Spinal cord (tissue), 10 donors: ENCODE data around the gene SHF. TPM values are rescaled to one million over a fixed set of nuclear protein-coding genes. Genes with fewer than 3 reads are reported as not detected.

Experiments used
- DNase-seq, 6 donors: peaks; one replicate each; pipeline versions ENCODE4 v3.0.0 to v3.0.0-alpha.2; 2013 to 2015; ENCODE audit warnings: low spot score in 6 of 6, low read depth in 4 of 6
- H3K27ac ChIP-seq: one replicate; pipeline ENCODE4 v1.5.1; 2013; ENCODE audit warnings: low read depth, low read length, control low read depth
- H3K27me3 ChIP-seq: one replicate; pipeline ENCODE4 v1.6.1; 2013; ENCODE audit warnings: low read length; ENCODE audit not compliant: control insufficient read depth, insufficient read depth
- H3K36me3 ChIP-seq: one replicate; pipeline ENCODE4 v1.6.1; 2013; ENCODE audit warnings: low read length; ENCODE audit not compliant: control insufficient read depth, insufficient read depth
- H3K4me1 ChIP-seq: one replicate; pipeline ENCODE4 v1.6.1; 2013; ENCODE audit warnings: low read length; ENCODE audit not compliant: control insufficient read depth, insufficient read depth
- H3K4me3 ChIP-seq: one replicate; pipeline ENCODE4 v1.5.1; 2013; ENCODE audit warnings: low read depth, low read length, control low read depth
- H3K9me3 ChIP-seq: one replicate; pipeline ENCODE4 v1.6.1; 2013; ENCODE audit warnings: low read length; ENCODE audit not compliant: control insufficient read depth, insufficient read depth
- WGBS: methylation state at CpG from one replicate; pipeline ENCODE4 v1.1.5; 2013; ENCODE audit warnings: missing lambda C conversion rate; ENCODE audit not compliant: insufficient coverage; 5-methylcytosine and 5-hydroxymethylcytosine counted together
- polyA plus RNA-seq, 2 donors: library from polyadenylated mRNA; unstranded; fragments of 120-200 nt; gene quantifications; one replicate each; pipeline ENCODE4 v1.2.1, GENCODE V29; 2013; ENCODE audit not compliant: insufficient read length in 2 of 2
- total RNA-seq, 2 donors: library from RNA; depleted of rRNA in 1 of 2; stranded (reverse); fragments of 120-200 nt in 1 of 2; fragments of >200 nt in 1 of 2; gene quantifications; one replicate each; pipeline versions ENCODE4 v1.2.3 to v1.2.4, GENCODE V29; 2013 to 2014
- donor health status: healthy.

The SHF gene
- total and polyA plus RNA-seq, 4 donors = 15.2 to 73.3 (median 44.6) TPM

DNA sequence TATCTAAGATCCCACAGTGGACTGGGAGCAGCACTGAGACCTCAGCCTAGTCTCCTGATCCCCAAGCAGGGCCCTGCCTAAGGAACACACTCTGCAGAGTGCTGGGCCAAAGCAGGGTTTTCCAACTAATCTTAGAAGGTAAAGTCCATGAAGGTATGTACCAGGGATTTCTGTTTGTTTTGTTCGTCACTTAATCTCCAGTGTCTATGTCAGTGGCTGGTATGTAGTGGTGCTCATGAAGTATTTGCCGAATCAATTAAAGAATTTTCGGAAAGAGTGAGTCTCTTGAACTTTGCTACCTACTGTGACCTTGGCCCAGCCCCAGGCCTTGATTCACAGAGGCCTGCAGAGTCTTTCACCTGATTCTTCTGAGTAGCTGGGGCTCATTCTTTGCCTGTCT is 56.3 kb downstream of the SHF start:
- peaks cover 75% of the 10 kb centered on the region for H3K27me3 ChIP-seq
- no peaks in the 10 kb centered on the region for H3K9me3 ChIP-seq
- H3K36me3 ChIP-seq = no peaks in the 10 kb centered on the region
- 90% methylated on average over 3 of the region's 3 CpGs for WGBS
- peaks cover 27% of the 10 kb centered on the region for H3K4me1 ChIP-seq
- no peak overlapping the region for H3K27ac ChIP-seq
- no peak overlapping the region for H3K4me3 ChIP-seq
- no peak for DNase-seq

- no peaks in the 10 kb centered on the region for H3K36me3 ChIP-seq
- WGBS = 83% methylated on average over 2 of the region's 7 CpGs
- H3K9me3 ChIP-seq = no peaks in the 10 kb centered on the region
- H3K27ac ChIP-seq = no peak overlapping the region
- no peak overlapping the region for H3K4me3 ChIP-seq
- peaks cover 20% of the 10 kb centered on the region for H3K4me1 ChIP-seq
- peaks cover 75% of the 10 kb centered on the region for H3K27me3 ChIP-seq
- no peak for DNase-seq
Measured at GRCh38 chr15:45130291-45131000, 57.3 kb downstream of the SHF start.

DNA sequence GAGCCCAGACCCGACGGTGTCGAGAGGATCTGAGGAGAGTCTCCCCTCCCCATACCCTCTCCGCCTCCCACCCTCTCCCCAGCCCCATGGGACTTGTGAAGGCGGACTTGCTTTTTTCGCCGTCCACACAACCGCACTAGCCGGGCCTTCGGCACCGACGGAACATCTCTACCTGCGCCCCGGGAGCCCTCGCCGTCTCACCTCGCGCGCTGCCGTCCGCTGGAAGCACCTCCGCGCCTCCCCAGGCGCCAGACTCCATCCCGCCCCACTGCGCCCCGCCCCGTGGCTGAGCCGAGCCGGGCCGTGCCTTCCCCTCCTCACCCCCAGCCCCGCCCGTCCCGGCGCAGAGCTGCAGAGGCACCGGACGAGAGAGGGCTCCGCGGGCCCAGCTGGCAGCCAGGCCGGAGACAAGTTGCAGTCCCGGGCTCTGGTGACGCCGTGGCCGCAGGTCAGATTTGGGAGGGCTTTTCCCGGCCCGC is 58.1 kb downstream of the SHF start, which contains the start of the genes DUOX1 and DUOXA1:
TSS of gene DUOX1 (plus strand) at position 344 of the 479 bp plus-strand sequence. CDS start 1,973 bp downstream, outside the sequence.
TSS of gene DUOXA1 (minus strand) at position 229 of the 479 bp plus-strand sequence. CDS start 6,865 bp downstream, outside the sequence.
- H3K27me3 ChIP-seq = peaks cover 75% of the 10 kb centered on the region
- H3K27ac ChIP-seq = no peak within 1 kb of the TSS
- H3K4me3 ChIP-seq = no peak within 1 kb of the TSS
- WGBS = under 1% methylated on average over 46 of the region's 46 CpGs
- no peak for DNase-seq
- no peaks in the 10 kb centered on the region for H3K9me3 ChIP-seq
- H3K36me3 ChIP-seq = no peaks in the 10 kb centered on the region
- peaks cover 13% of the 10 kb centered on the region for H3K4me1 ChIP-seq

DNA sequence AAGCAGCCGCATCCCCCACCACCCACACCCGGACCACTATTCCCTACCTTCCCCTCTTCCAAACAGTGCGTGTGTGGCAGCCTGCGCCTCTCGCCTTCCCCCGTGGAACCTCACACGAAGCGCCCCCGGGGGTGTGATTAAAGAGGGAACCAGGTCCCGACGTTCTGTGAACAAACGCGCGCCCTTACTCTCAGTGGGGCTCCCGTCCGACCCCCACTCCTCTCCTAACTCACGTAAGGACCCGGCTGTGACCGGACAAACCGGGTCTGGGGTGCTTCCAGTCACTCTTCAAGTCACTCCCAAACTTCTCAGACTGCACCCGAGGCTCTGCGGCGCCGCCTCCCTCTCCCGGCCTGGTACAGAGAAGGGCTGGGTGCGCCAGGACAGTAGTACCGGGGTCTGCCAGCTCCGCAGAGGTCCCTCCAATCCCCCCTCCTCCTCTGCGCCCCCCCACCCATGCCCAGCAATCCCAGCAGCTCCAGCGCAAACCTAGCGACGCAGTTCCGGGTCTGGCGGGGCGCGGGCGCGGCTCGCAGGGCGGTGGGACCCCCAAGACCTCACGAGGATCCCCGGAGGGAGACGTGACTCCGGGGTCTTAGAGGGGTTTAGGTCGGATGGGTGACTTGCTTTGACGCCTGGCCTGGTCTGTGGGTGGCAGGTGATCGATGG is 58.7 kb downstream of the SHF start:
- under 1% methylated on average over 25 of the region's 47 CpGs for WGBS
- Histone ChIP-seq H3K4me3 (no peak overlapping the region), H3K36me3 (no peaks in the 10 kb centered on the region), H3K9me3 (no peaks in the 10 kb centered on the region), H3K27ac (no peak overlapping the region), H3K4me1 (peaks cover 13% of the 10 kb centered on the region), H3K27me3 (peaks cover 71% of the 10 kb centered on the region)
- DNase-seq = no peak

GRCh38 chr15:45126535-45127158 is 61.1 kb downstream of the SHF start:
- no peak overlapping the region for H3K27ac ChIP-seq
- peaks cover 63% of the 10 kb centered on the region for H3K27me3 ChIP-seq
- WGBS = no CpG with 5 or more reads among the region's 2 CpGs
- no peak for DNase-seq
- H3K4me1 ChIP-seq = peaks cover 13% of the 10 kb centered on the region
- H3K36me3 ChIP-seq = no peaks in the 10 kb centered on the region
- no peak overlapping the region for H3K4me3 ChIP-seq
- H3K9me3 ChIP-seq = no peaks in the 10 kb centered on the region

GRCh38 chr15:45123397-45123796 is 64.4 kb downstream of the SHF start:
- H3K4me1 ChIP-seq = no peaks in the 10 kb centered on the region
- H3K27me3 ChIP-seq = peaks cover 32% of the 10 kb centered on the region
- no peaks in the 10 kb centered on the region for H3K9me3 ChIP-seq
- no peak overlapping the region for H3K4me3 ChIP-seq
- no peaks in the 10 kb centered on the region for H3K36me3 ChIP-seq
- no peak for DNase-seq
- no peak overlapping the region for H3K27ac ChIP-seq

- Histone ChIP-seq H3K27me3 (peaks cover 27% of the 10 kb centered on the region), H3K4me1 (peaks cover 3% of the 10 kb centered on the region), H3K9me3 (no peaks in the 10 kb centered on the region), H3K36me3 (no peaks in the 10 kb centered on the region), H3K4me3 (no peak overlapping the region), H3K27ac (no peak overlapping the region)
- 78% methylated on average over 5 of the region's 7 CpGs for WGBS
- DNase-seq = no peak
Measured at GRCh38 chr15:45122719-45123118, 65.0 kb downstream of the SHF start.

DNA sequence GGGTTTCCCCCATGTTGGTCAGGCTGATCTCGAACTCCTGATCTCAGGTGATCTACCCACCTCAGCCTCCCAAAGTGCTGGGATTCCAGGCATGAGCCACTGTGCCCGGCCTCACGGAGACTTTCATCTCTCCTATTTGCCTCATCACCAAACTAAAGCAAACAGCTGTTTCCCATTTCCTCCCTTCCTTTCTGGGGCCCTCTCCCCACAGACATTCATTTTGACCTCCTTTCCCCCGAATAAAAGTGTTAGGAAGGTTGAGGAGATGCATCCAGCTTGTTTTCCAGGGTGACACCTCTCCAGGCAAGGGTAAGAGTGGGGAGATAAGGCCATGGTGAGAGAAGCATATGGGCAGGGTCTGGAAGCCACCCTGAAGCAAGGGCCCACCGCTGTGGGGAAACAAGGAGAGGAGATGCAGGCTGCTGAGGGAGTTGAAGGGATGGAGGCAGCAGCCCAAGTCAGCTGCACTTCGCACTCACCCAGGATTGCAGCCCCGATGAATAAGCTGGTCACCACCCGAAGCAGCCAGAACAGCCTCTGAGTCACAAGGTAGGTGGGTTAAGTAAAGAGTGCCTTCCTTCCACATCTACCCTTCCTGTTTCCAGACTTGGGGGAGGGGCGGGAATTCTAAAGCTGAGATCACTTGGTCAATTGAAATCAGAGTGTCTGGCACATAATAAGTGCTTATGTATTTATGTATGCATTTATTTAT is 65.9 kb downstream of the SHF start:
- Histone ChIP-seq H3K4me1 (peaks cover 11% of the 10 kb centered on the region), H3K27ac (no peak overlapping the region), H3K9me3 (no peaks in the 10 kb centered on the region), H3K27me3 (peaks cover 31% of the 10 kb centered on the region), H3K36me3 (no peaks in the 10 kb centered on the region), H3K4me3 (no peak overlapping the region)
- no peak for DNase-seq
- WGBS = 69% methylated on average over 2 of the region's 9 CpGs

GRCh38 chr15:45121020-45121419 is 66.7 kb downstream of the SHF start:
- peaks cover 32% of the 10 kb centered on the region for H3K27me3 ChIP-seq
- H3K36me3 ChIP-seq = no peaks in the 10 kb centered on the region
- no peak for DNase-seq
- 80% methylated on average over 1 of the region's 3 CpGs for WGBS
- H3K4me1 ChIP-seq = peaks cover 19% of the 10 kb centered on the region
- no peak overlapping the region for H3K27ac ChIP-seq
- no peaks in the 10 kb centered on the region for H3K9me3 ChIP-seq
- H3K4me3 ChIP-seq = no peak overlapping the region
